ENCODE measurements around the gene SLC12A9.

Gene SLC12A9

GRCh38 chr7:100819586-100819985 lies 32.9 kb upstream of the SLC12A9 start:
- DNase-seq (ENCODE audit: low spot score), result no peak
- in situ Hi-C loops (cut with MboI; ENCODE audit: low sequenced_read_pairs, unreplicated experiment), result no loop called here
- no peak for TF ChIP-seq CTCF (IDR thresholded peaks at IDR 0.05; ENCODE audit: borderline replicate concordance, control extremely low read depth, extremely low read depth, insufficient read depth, missing control alignments)

GRCh38 chr7:100822236-100823139 lies 30.0 kb upstream of the SLC12A9 start:
- no peak for TF ChIP-seq CTCF (IDR thresholded peaks at IDR 0.05; ENCODE audit: borderline replicate concordance, control extremely low read depth, extremely low read depth, insufficient read depth, missing control alignments)
- in situ Hi-C loops (cut with MboI; ENCODE audit: low sequenced_read_pairs, unreplicated experiment), result no loop called here
- DNase-seq (ENCODE audit: low spot score), result no peak

DNA sequence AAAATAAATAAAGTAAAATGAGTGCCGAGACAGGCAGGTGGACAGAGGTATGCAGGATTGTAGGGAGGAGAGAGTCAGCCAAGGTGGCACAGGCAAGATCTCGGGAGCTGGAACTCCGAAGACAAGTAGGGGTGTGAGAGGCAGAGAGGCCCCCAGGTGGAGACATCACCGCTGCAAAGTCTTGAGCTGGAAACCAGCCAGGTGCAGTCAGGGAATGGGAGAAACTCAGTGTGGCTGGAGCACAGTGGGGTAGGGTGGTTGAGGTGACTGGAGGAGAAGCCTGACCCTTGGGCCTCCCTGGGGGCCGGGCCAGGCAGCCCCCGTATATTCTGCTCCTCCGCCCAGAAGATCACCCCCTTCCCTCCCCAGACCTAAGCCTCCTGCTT lies 29.4 kb upstream of the SLC12A9 start:
- in situ Hi-C loops (cut with MboI; ENCODE audit: low sequenced_read_pairs, unreplicated experiment), result no loop called here
- no peak for DNase-seq (ENCODE audit: low spot score)
- TF ChIP-seq CTCF (IDR thresholded peaks at IDR 0.05; ENCODE audit: borderline replicate concordance, control extremely low read depth, extremely low read depth, insufficient read depth, missing control alignments), result no peak

DNA sequence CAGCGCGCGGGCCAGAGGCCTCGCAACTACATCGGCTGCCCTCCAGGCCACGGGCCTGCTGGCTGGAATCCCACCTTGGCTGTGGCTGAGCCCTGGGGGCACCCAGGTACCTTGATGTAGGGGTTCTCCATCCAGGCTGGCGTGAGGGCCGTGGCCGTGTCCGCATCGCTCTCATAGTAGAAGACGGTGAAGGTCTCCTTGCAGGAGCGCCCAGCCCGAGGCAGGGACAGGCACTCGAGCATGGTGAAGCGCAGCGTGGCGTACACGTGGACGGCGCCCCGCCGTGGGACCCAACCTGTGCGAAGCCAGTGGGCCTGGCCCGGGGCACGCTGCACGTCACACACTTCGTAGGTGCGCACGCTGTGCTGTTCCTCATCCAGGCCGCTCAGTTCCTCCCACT lies 29.0 kb upstream of the SLC12A9 start:
- DNase-seq (ENCODE audit: low spot score), result no peak
- no peak for TF ChIP-seq CTCF (IDR thresholded peaks at IDR 0.05; ENCODE audit: borderline replicate concordance, control extremely low read depth, extremely low read depth, insufficient read depth, missing control alignments)
- in situ Hi-C loops (cut with MboI; ENCODE audit: low sequenced_read_pairs, unreplicated experiment), result no loop called here

DNA sequence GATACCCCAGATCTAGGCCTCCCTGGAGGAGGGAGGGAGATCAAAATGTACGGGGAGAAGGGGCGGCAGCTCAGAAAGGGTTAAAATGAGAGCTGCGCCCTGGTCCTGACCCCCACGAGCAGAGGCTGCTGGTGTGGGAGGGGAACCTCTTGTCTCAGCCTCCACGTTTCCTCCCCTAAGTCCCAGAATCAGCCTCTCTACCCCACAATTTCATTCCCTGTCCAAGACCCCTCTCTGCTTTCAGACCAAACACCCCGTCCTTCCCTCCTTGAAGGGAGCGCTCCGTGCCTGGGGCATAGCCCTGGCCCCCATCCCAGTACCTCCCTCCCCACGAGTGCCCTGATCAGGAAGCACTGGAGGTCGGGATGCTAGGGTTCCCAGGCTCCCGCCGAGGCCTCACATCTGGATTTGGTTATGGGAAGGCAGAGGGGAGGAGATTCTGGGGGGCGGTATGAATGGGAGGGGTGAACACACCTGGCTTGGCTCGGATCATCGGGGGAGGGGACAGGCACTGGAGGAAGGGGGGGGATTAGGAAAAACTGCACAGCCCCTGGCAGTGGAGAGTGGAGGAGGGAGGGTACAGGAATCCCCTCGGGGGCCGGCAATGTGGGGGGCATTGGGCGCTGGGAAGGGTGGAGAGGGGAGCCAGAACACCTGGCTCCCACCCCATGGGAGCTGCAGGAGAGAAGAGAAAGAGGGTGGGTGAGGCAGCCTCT lies 27.9 kb upstream of the SLC12A9 start:
- no peak for DNase-seq (ENCODE audit: low spot score)
- in situ Hi-C loops (cut with MboI; ENCODE audit: low sequenced_read_pairs, unreplicated experiment), result no loop called here
- no peak for TF ChIP-seq CTCF (IDR thresholded peaks at IDR 0.05; ENCODE audit: borderline replicate concordance, control extremely low read depth, extremely low read depth, insufficient read depth, missing control alignments)

DNA sequence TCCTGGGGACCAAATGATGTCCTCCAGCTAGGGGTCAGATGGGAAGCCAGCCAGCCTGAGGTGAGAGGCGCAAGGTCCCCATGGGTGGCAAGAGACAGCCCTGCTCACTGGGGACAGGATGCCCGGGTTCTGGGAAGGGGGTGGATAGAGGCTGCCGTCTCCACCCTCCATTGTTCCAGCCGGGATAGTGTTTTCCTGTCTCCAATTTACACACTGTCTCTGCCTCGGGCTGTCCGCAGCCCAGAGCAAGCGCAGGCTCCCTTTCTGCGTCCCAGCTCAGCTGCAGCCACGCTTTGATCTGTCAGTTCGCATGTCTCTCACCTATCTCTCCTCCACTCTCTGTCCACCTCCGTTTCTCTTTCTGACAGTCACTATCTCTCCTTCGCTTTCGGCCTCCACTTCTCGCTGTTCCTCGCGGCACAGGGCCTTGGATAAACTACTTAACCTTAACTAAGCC lies 27.3 kb upstream of the SLC12A9 start:
- DNase-seq (ENCODE audit: low spot score), result no peak

More for the DNA sequence above, 27.3 kb upstream of the SLC12A9 start:
- no peak for TF ChIP-seq CTCF (IDR thresholded peaks at IDR 0.05; ENCODE audit: borderline replicate concordance, control extremely low read depth, extremely low read depth, insufficient read depth, missing control alignments)
- in situ Hi-C loops (cut with MboI; ENCODE audit: low sequenced_read_pairs, unreplicated experiment), result no loop called here

Measured in GM13976 (cell line).